Posterior vena cava (tissue), 2 donors: ENCODE results near the gene SIAH1. TPM values are rescaled to one million over a fixed set of nuclear protein-coding genes. Genes with fewer than 3 reads are reported as not detected.

Source experiments
- DNase-seq: peaks from one replicate; pipeline ENCODE4 v3.0.0-alpha.2; 2020; ENCODE audit warnings: low spot score
- intact Hi-C, 2 donors: fragments of 100-400 bp; cut with DNase I; formaldehyde crosslinking; loops; one replicate each; pipeline versions ENCODE4 v1.14.1 to v1.14.2; 2022 to 2023
- total RNA-seq, 2 donors: library from RNA; stranded (reverse); fragmentation: NEBNext Ultra II Directional; extraction: Animal tissue kit (Norgen Biotek cat#: 25700); gene quantifications; one replicate each; pipeline ENCODE4 v1.2.1, GENCODE V29; 2021
- donor health status: DM: yes; HTN: yes; CAD: no.
- donor health status: DM: yes; HTN: yes; CAD: no.

Gene SIAH1
- total RNA-seq, 2 donors from 2014 or later: 25.6 to 27.0 TPM

GRCh38 chr16:48352648-48353390 lies 32.4 kb downstream of the SIAH1 start:
- intact Hi-C loops: loop anchor here (2.0 to 10.0 kb wide), 3 partner anchors 24 to 272 kb away; no protein-coding TSS in a partner anchor
- no peak for DNase-seq

- intact Hi-C loops: loop anchor here (5.0 to 10.0 kb wide), 2 partner anchors 187 to 274 kb away; no protein-coding TSS in a partner anchor
Measured at GRCh38 chr16:48350736-48351135, 34.5 kb downstream of the SIAH1 start.

GRCh38 chr16:48347980-48348379 lies 37.2 kb downstream of the SIAH1 start:
- intact Hi-C loops: loop anchor here in 1 of 2 donors (2.0 kb wide), 1 partner anchor 39 kb away; no protein-coding TSS in a partner anchor
- DNase-seq: no peak

More at GRCh38 chr16:48350736-48351135, 34.5 kb downstream of the SIAH1 start:
- DNase-seq: no peak

- DNase-seq: no peak
- intact Hi-C loops: no loop called here
Measured at GRCh38 chr16:48347191-48347865, 37.9 kb downstream of the SIAH1 start.

- no peak for DNase-seq
- intact Hi-C loops: no loop called here
Measured at GRCh38 chr16:48342591-48342990, 42.6 kb downstream of the SIAH1 start.

GRCh38 chr16:48340054-48340453 lies 45.2 kb downstream of the SIAH1 start:
- intact Hi-C loops: no loop called here
- DNase-seq: no peak

- DNase-seq: no peak
- intact Hi-C loops: no loop called here
Measured at GRCh38 chr16:48335961-48336360, 49.3 kb downstream of the SIAH1 start.

- DNase-seq: no peak
- intact Hi-C loops: no loop called here
Measured at GRCh38 chr16:48334325-48334724, 50.9 kb downstream of the SIAH1 start.

- intact Hi-C loops: no loop called here
- DNase-seq: no peak
Measured at GRCh38 chr16:48332978-48333377, 52.2 kb downstream of the SIAH1 start.

- intact Hi-C loops: no loop called here
- no peak for DNase-seq
Measured at GRCh38 chr16:48330841-48331192, 54.4 kb downstream of the SIAH1 start.

- intact Hi-C loops: no loop called here
- no peak for DNase-seq
Measured at GRCh38 chr16:48330189-48330840, 54.9 kb downstream of the SIAH1 start.

GRCh38 chr16:48329138-48329537 lies 56.1 kb downstream of the SIAH1 start:
- DNase-seq: no peak
- intact Hi-C loops: no loop called here

- intact Hi-C loops: no loop called here
- DNase-seq: no peak
Measured at GRCh38 chr16:48326915-48327314, 58.3 kb downstream of the SIAH1 start.

- intact Hi-C loops: no loop called here
- no peak for DNase-seq
Measured at GRCh38 chr16:48323783-48324775, 61.1 kb downstream of the SIAH1 start.

GRCh38 chr16:48321317-48322036 lies 63.7 kb downstream of the SIAH1 start:
- DNase-seq: no peak

GRCh38 chr16:48318630-48319029 lies 66.6 kb downstream of the SIAH1 start:
- no peak for DNase-seq
- intact Hi-C loops: no loop called here

More at GRCh38 chr16:48321317-48322036, 63.7 kb downstream of the SIAH1 start:
- intact Hi-C loops: no loop called here

- DNase-seq: no peak
- intact Hi-C loops: no loop called here
Measured at GRCh38 chr16:48317614-48318315, 67.4 kb downstream of the SIAH1 start.

GRCh38 chr16:48317026-48317425 lies 68.2 kb downstream of the SIAH1 start:
- DNase-seq: no peak
- intact Hi-C loops: no loop called here
